Measurements from ENCODE around the gene ABLIM3. TPM values are rescaled to one million over a fixed set of nuclear protein-coding genes. Genes with fewer than 3 reads are reported as not detected.
A peak's percentile ranks its signal among the peaks of the same experiment; 100 is the strongest.

ABLIM3 gene
- total and polyA plus RNA-seq, 2 of the 13 experiments (the other 11 are each of a cell fraction or from before 2014, with no cell fraction given) = 0.53 to 6.3 TPM

DNA sequence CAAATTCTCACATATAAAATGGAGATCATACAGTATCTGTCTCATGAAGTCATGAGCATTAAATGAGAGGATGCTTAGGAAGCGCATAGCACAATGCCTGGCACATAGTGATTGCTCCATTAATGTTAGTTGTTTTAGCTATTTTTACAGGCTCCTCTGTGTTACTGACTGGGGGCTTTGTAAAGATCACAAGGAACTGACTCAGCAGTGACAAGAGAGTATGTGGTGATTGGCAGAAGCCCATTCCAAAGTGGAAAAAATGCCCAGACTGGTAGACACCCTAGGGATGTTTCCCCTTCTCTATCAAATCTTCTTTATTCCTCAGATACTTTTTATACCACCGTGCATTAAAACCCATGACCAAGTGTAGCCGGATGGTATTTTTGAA is 33.5 kb downstream of the ABLIM3 start:
- Histone ChIP-seq H2AFZ (ENCODE audit: low read length) (no peak overlapping the region), H3K4me1 (ENCODE audit: insufficient read depth, low read length) (peaks cover 63% of the 10 kb centered on the region), H3K36me3 (replicated peaks in 1 of 2; ENCODE audit: control insufficient read depth in 1 of 2, insufficient read depth in 2 of 2, low read length in 2 of 2) (no peaks in the 10 kb centered on the region), H4K20me1 (ENCODE audit: insufficient read depth, low read length) (no peaks in the 10 kb centered on the region), H3K9me3 (ENCODE audit: low read length) (no peaks in the 10 kb centered on the region), H3K27me3 (ENCODE audit: control insufficient read depth in 1 of 2, insufficient read depth in 2 of 2, low read length in 2 of 2) (no peaks in the 10 kb centered on the region), H3K4me3 (replicated peaks in 1 of 3; ENCODE audit: insufficient read depth in 1 of 3, low read depth in 2 of 3, low read length in 3 of 3) (peak overlapping the region in 1 of 3 experiments; percentile 24; a peak in 1 of 6 replicates), H3K9ac (ENCODE audit: insufficient read depth, low read depth, low read length) (peak overlapping the region; percentile 62), H3K27ac (ENCODE audit: extremely low read length, insufficient read depth, low read length) (peak overlapping the region; percentile 100), H3K4me2 (ENCODE audit: low read depth, low read length) (peak overlapping the region; percentile 100; the same call in 1 of the 2 replicates), H3K79me2 (ENCODE audit: insufficient read depth, low read length) (no peaks in the 10 kb centered on the region)
- FAIRE-seq = no peak
- ChIA-PET POLR2A (interaction anchor here (1.3 to 4.8 kb wide), 7 partner anchors 8 to 146 kb away, joined by 4 to 189 read pairs (median 17); partner anchors contain the start of gene ABLIM3), CTCF (ENCODE audit: low intra/inter-chr PET ratio, low total read pairs) (no interaction called here)
- no TSS peak for BruUV-seq (replicated peaks)
- intact Hi-C loops (cut with micrococcal nuclease; ENCODE audit: unreplicated experiment) (loop anchor here (1.0 to 2.0 kb wide), 4 partner anchors 20 to 54 kb away; no protein-coding TSS in a partner anchor), in situ Hi-C loops (cut with HindIII; ENCODE audit: extremely low pct_ligation_motif_present, low pct_unique_long_range_greater_than_20kb) (no loop called here)
- no peak for DNase-seq (ENCODE audit: low spot score)
- 95% methylated on average over 3 of the region's 3 CpGs for WGBS (ENCODE audit: low lambda C conversion rate)
- no peak for ATAC-seq
- TF ChIP-seq ZKSCAN8 (CRISPR knock-in tag; IDR thresholded peaks at IDR 0.05; ENCODE audit: borderline replicate concordance) (no peak), CHD2 (IDR thresholded peaks at IDR 0.05; ENCODE audit: low read depth, low read length) (no peak), ARNT2 (CRISPR knock-in tag; IDR thresholded peaks at IDR 0.05; ENCODE audit: low read depth) (no peak), REXO4 (CRISPR knock-in tag; IDR thresholded peaks at IDR 0.05; ENCODE audit: borderline replicate concordance) (no peak), IRF2 (CRISPR knock-in tag; IDR thresholded peaks at IDR 0.05) (no peak), SKI (IDR thresholded peaks at IDR 0.05; ENCODE audit: partially characterized antibody) (no peak), PCBP1 (IDR thresholded peaks at IDR 0.05; ENCODE audit: borderline replicate concordance, low read depth, low read length) (no peak), ZNF737 (CRISPR knock-in tag; IDR thresholded peaks at IDR 0.05; ENCODE audit: borderline replicate concordance) (no peak), SNAI1 (CRISPR knock-in tag; IDR thresholded peaks at IDR 0.05; ENCODE audit: borderline replicate concordance) (no peak), NFATC3 (CRISPR knock-in tag; IDR thresholded peaks at IDR 0.05) (no peak), MAFF (IDR thresholded peaks at IDR 0.05; ENCODE audit: low read depth, low read length) (no peak), U2AF1 (optimal IDR thresholded peaks at IDR 0.05; ENCODE audit: low read depth, low read length) (no peak)
- TF ChIP-seq, protein P1, sequence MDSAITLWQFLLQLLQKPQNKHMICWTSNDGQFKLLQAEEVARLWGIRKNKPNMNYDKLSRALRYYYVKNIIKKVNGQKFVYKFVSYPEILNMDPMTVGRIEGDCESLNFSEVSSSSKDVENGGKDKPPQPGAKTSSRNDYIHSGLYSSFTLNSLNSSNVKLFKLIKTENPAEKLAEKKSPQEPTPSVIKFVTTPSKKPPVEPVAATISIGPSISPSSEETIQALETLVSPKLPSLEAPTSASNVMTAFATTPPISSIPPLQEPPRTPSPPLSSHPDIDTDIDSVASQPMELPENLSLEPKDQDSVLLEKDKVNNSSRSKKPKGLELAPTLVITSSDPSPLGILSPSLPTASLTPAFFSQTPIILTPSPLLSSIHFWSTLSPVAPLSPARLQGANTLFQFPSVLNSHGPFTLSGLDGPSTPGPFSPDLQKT (CRISPR knock-in tag; IDR thresholded peaks at IDR 0.05; ENCODE audit: borderline replicate concordance) = no peak
- TF ChIP-seq, protein P2, sequence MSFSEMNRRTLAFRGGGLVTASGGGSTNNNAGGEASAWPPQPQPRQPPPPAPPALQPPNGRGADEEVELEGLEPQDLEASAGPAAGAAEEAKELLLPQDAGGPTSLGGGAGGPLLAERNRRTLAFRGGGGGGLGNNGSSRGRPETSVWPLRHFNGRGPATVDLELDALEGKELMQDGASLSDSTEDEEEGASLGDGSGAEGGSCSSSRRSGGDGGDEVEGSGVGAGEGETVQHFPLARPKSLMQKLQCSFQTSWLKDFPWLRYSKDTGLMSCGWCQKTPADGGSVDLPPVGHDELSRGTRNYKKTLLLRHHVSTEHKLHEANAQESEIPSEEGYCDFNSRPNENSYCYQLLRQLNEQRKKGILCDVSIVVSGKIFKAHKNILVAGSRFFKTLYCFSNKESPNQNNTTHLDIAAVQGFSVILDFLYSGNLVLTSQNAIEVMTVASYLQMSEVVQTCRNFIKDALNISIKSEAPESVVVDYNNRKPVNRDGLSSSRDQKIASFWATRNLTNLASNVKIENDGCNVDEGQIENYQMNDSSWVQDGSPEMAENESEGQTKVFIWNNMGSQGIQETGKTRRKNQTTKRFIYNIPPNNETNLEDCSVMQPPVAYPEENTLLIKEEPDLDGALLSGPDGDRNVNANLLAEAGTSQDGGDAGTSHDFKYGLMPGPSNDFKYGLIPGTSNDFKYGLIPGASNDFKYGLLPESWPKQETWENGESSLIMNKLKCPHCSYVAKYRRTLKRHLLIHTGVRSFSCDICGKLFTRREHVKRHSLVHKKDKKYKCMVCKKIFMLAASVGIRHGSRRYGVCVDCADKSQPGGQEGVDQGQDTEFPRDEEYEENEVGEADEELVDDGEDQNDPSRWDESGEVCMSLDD (CRISPR knock-in tag; IDR thresholded peaks at IDR 0.05; ENCODE audit: borderline replicate concordance) = no peak
